GM19035 (cell line): ENCODE results near the gene SLC7A6.
A peak's percentile ranks its signal among the peaks of the same experiment; 100 is the strongest.
"Not testable (repeated sequence)": the region's sequence is repeated elsewhere in the genome, so short reads cannot be mapped to it uniquely, and the experiment has no call there.

Experiments used
- ATAC-seq: cut with Tn5 transposase; IDR thresholded peaks from one replicate; pipeline ENCODE4 v1.9.1; 2021; ENCODE audit not compliant: unreplicated experiment

The SLC7A6 gene

DNA sequence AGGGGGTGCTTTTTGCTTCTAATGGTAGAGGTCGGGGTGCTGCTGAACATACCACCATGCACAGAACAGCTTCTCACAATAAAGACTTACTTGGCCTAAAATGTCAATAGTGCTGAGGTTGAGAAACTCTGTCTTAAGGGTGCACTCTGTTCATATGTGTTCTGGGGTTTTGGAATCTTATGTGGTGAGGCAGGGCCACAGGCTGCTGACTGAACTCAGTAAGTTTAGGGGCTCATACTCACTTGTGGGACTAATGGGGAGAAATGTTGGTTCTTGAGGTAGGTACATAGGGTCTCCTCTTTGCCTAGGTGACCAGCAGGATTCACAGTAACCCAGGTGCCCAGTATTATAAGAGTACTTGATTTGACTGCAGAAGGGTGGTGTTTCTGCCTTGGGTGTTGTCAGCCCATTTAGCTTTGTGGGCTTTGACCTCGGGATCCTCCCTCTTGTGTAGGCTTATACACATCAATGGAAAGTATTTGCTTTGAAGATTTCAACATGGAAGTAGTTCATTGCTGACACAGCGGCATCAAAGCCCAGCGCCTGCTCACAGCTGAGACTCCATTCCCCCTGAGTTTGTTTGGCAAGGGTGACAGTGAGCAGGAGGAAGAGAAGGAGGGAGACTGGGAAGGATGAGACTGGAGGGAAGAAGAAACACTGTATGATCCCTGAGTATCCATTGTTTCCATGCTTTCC, 17.2 kb downstream of the SLC7A6 start:
- no peak for ATAC-seq

DNA sequence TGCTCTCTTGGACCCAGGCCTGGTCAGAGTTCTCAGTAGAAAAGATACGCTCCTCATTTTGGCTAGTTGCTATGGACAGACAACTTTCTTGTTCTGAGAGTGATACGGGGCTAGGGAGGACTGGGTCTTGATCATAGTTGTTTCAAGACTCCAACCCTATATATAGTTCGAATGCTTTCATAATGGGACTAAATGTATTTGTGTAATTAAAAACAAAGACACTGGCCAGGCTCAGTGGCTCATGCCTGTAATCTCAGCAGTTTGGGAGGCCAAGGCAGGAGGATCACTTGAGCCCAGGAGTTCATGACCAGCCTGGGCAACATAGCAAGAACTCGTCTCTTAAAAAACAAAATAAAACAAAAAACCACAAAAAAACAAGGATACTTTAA, 17.7 kb downstream of the SLC7A6 start:
- ATAC-seq: no peak

DNA sequence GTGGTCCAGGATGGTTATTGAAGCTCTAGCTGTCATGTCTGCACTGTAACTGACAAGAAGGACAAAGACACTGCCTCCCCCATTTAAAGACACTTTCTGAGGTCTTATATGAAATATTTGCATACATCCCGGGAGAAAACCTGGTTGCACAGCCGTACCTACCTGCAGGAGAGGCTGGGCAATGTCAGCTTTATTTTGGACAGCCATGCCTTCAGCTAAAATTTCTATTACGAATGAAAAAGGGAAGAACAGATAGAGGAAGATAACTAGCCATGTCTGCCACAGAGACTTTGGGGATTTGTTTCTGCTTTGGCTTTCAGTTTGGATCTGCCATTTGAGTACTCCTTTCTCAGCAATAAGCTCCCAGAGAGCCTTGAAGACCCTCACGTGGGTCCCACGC, 19.0 kb downstream of the SLC7A6 start:
- ATAC-seq: no peak

GRCh38 chr16:68283801-68284598, 19.7 kb downstream of the SLC7A6 start:
- ATAC-seq: peak; percentile 35

- ATAC-seq: peak; percentile 44
These were observed 20.5 kb downstream of the SLC7A6 start for GRCh38 chr16:68284847-68285246.

GRCh38 chr16:68285683-68286082, 21.4 kb downstream of the SLC7A6 start:
- ATAC-seq: no peak

- ATAC-seq: no peak
These were observed 22.1 kb downstream of the SLC7A6 start for GRCh38 chr16:68286153-68287074.

DNA sequence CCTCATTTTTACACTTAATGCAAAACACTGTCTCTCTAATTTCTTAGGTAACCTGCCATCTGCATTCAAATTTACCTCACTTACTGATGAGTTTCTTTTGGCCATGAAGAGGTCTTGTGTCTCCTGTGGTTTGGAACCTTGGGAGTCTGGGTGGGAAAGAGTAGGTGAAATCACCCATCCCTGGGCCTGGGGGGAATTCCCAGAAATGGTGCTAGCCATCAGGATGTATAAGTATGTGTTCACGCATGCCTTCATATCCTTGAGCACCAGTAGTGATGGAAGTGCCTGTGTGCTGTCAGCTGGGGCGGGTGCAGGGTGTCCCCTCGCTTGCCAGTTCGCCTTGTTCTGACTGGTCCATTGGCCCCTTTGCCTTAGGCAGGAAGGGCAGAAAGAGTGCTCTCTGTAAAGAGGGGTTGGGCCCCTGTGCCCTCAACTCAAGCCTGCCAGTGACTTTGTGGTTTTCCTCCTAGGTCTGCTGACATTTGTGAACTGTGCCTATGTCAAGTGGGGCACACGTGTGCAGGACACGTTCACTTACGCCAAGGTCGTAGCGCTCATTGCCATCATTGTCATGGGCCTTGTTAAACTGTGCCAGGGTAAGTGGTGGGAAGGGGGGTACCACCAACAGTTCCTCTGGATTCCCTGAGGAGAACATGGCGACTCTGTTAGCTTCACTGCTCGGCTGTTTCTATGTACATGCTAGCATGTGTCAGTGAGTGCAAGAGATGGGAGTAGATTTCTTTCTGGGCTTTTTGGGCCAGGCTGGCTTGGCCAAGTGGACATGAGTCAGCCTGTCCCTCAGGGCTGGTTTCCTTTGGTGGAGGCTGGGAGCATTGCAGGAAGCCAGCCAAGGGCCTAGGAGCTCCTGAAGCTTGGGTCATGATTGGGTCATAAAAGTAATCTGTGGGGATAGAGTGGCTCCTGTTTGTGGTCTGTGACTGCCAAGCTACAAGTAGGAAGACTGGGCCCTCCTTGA, 23.2 kb downstream of the SLC7A6 start:
- no peak for ATAC-seq

DNA sequence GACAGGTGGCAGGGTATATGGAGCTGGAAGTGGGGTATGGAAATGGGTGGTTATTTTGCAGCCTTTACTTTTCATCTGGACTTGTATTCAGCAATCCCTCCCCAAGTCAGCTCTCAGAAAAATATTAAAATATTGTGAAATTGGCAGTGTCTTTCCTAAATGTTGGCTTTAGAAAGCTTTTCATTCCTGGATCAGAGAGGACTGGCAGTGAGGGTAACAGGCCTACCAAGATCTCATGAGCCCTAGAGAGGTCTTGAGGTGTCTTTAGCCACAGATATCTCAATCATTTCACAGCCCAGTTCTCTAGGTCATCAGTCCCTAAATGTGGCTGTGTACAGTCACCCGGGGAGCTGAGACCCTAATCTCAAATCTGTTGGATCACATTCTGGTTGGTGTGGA, 23.9 kb downstream of the SLC7A6 start:
- ATAC-seq: no peak

- ATAC-seq: not testable (repeated sequence)
These were observed 24.5 kb downstream of the SLC7A6 start for GRCh38 chr16:68288796-68289195.

- ATAC-seq: no peak
These were observed 24.9 kb downstream of the SLC7A6 start for GRCh38 chr16:68289202-68289601.

DNA sequence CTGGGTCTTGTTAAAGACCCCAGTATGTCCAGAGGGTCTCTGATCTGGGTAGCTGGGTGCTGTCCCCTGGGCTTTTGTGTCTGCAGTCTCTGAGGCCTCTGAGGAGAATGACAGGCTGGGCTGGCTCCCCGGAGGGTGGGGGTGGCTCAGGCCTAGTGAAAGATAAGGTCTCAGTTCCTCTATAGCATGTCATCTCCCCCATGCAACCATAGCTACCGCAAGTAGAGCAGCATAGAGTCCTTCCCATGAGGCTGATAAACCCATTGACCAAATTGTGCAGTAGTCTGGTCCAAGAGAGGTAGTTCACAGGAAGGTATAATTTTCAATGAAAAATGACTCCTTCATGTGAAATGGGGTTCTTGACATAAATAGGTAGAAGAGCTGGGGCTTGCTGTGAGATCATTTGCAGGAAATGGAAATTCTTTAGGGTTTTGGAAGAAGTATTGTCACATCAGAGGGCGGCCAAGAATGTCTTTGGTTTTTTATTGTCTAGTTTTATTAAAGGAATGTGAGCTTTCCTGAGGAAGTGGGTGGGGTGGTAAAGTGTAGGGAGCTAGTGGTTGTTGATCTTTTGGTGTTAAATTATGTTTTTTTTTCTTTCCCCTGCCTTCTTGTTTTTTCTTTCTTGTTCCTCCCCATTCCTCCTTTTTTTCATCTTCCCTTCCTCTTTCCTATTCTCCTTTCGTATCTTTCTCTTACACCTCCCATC, 25.4 kb downstream of the SLC7A6 start:
- peak; percentile 79 for ATAC-seq

- no peak for ATAC-seq
These were observed 26.1 kb downstream of the SLC7A6 start for GRCh38 chr16:68290450-68290849.

- no peak for ATAC-seq
These were observed 26.9 kb downstream of the SLC7A6 start for GRCh38 chr16:68291227-68291626.

DNA sequence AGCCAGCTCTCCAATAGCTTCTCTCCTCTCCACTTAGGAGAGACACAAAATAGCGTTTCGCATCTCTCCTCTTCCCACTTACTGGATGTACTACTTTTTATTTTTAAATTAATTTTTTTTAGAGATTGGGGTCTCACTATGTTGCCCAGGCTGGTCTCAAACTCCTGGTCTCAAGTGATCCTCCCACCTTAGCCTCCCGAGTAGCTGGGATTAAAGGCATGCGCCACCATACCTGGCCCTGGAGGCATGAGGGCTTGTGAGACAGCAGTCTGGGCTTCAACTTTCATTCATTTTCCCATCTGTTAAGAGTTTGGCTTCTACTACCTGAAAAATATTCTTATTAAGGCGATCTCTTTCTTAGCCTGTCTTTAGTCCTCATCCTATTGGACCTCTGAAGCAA, 28.1 kb downstream of the SLC7A6 start:
- ATAC-seq: no peak

- no peak for ATAC-seq
These were observed 32.0 kb downstream of the SLC7A6 start for GRCh38 chr16:68296291-68296690.

- no peak for ATAC-seq
These were observed 32.4 kb downstream of the SLC7A6 start for GRCh38 chr16:68296693-68297092.

GRCh38 chr16:68297908-68298307, 33.6 kb downstream of the SLC7A6 start:
- no peak for ATAC-seq

GRCh38 chr16:68298312-68298711, 34.0 kb downstream of the SLC7A6 start:
- no peak for ATAC-seq
